Measurements from ENCODE around the gene LAG3.

Gene LAG3

GRCh38 chr12:6810758-6811157 is 38.4 kb downstream of the LAG3 start:
- H3K4me3 ChIP-seq (ENCODE audit: low read depth, low read length), result no peak overlapping the region
- TF ChIP-seq, protein P1, sequence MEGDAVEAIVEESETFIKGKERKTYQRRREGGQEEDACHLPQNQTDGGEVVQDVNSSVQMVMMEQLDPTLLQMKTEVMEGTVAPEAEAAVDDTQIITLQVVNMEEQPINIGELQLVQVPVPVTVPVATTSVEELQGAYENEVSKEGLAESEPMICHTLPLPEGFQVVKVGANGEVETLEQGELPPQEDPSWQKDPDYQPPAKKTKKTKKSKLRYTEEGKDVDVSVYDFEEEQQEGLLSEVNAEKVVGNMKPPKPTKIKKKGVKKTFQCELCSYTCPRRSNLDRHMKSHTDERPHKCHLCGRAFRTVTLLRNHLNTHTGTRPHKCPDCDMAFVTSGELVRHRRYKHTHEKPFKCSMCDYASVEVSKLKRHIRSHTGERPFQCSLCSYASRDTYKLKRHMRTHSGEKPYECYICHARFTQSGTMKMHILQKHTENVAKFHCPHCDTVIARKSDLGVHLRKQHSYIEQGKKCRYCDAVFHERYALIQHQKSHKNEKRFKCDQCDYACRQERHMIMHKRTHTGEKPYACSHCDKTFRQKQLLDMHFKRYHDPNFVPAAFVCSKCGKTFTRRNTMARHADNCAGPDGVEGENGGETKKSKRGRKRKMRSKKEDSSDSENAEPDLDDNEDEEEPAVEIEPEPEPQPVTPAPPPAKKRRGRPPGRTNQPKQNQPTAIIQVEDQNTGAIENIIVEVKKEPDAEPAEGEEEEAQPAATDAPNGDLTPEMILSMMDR (IDR thresholded peaks at IDR 0.05; ENCODE audit: borderline replicate concordance, insufficient read depth, low read depth, low read length), result no peak

- TF ChIP-seq, protein P1 (IDR thresholded peaks at IDR 0.05; ENCODE audit: borderline replicate concordance, insufficient read depth, low read depth, low read length), result no peak
- no peak overlapping the region for H3K4me3 ChIP-seq (ENCODE audit: low read depth, low read length)
Observed at GRCh38 chr12:6813363-6813762, 41.0 kb downstream of the LAG3 start.

- TF ChIP-seq, protein P1 (IDR thresholded peaks at IDR 0.05; ENCODE audit: borderline replicate concordance, insufficient read depth, low read depth, low read length), result no peak
- no peak overlapping the region for H3K4me3 ChIP-seq (ENCODE audit: low read depth, low read length)
Observed at GRCh38 chr12:6816598-6816997, 44.3 kb downstream of the LAG3 start.

DNA sequence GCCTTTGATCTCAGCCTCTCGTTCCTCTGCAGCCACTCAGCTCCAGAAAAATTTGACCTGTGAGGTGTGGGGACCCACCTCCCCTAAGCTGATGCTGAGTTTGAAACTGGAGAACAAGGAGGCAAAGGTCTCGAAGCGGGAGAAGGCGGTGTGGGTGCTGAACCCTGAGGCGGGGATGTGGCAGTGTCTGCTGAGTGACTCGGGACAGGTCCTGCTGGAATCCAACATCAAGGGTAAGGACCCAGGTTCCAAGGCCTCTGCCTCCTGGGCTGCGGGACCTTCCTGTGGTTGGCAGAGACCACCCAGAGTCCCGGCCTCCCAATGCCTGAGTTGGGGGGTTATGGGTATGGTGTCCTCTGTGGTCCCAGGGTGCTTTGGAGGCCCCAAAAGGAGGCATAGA is 44.8 kb downstream of the LAG3 start:
- TF ChIP-seq, protein P1 (IDR thresholded peaks at IDR 0.05; ENCODE audit: borderline replicate concordance, insufficient read depth, low read depth, low read length), result no peak
- H3K4me3 ChIP-seq (ENCODE audit: low read depth, low read length), result no peak overlapping the region

- no peak overlapping the region for H3K4me3 ChIP-seq (ENCODE audit: low read depth, low read length)
- TF ChIP-seq, protein P1 (IDR thresholded peaks at IDR 0.05; ENCODE audit: borderline replicate concordance, insufficient read depth, low read depth, low read length), result no peak
Observed at GRCh38 chr12:6817662-6818157, 45.4 kb downstream of the LAG3 start.

DNA sequence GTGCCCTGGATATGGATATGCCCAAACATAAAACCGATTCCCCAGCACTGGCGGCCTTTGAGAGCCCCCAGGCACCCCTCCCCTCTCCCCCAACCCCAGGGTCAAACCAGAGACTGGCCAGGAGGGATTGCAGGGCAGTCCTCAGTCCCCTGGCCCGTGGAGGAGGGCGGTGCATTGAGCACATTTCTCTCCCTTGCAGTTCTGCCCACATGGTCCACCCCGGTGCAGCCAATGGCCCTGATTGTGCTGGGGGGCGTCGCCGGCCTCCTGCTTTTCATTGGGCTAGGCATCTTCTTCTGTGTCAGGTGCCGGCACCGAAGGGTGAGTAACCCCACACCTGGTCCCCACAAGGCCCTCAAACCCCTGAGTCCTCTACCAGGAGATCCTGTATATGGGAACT is 45.9 kb downstream of the LAG3 start:
- TF ChIP-seq, protein P1 (IDR thresholded peaks at IDR 0.05; ENCODE audit: borderline replicate concordance, insufficient read depth, low read depth, low read length), result no peak
- H3K4me3 ChIP-seq (ENCODE audit: low read depth, low read length), result no peak overlapping the region

GRCh38 chr12:6818645-6819044 is 46.3 kb downstream of the LAG3 start:
- TF ChIP-seq, protein P1 (IDR thresholded peaks at IDR 0.05; ENCODE audit: borderline replicate concordance, insufficient read depth, low read depth, low read length), result no peak
- no peak overlapping the region for H3K4me3 ChIP-seq (ENCODE audit: low read depth, low read length)

Data from GM12875 (cell line).